B cell (primary cell): ENCODE results near the gene PRKCZ. TPM values are rescaled to one million over a fixed set of nuclear protein-coding genes. Genes with fewer than 3 reads are reported as not detected.

Experiments
- ATAC-seq: fragments of 200-7000 bp; cut with Tn5 transposase; one replicate; pipeline ENCODE4 v1.10.0; 2021; ENCODE audit warnings: low read depth, mild to moderate bottlenecking, moderate number of reproducible peaks, moderate library complexity
- CTCF ChIA-PET: fragments of 350-600 bp; sonication (Branson Sonifier 250); formaldehyde crosslinking; loops from one replicate; lab custom pipeline; 2021; ENCODE audit warnings: antibody characterized with exemption, inconsistent platforms; lab: Charles Lee
- POLR2A ChIA-PET: fragments of 350-600 bp; sonication (Branson Sonifier 250); formaldehyde crosslinking; loops from one replicate; lab custom pipeline; 2021; ENCODE audit warnings: antibody characterized with exemption; lab: Charles Lee
- DNase-seq: peaks from one replicate; pipeline ENCODE4 v3.0.0; 2013
- H2AFZ ChIP-seq: 2 replicates; pipeline ENCODE4 v1.6.1; 2012; ENCODE audit warnings: mild to moderate bottlenecking, low read depth, low read length; ENCODE audit not compliant: insufficient read depth, poor library complexity, severe bottlenecking
- H3K27ac ChIP-seq, 2 donors: 1 replicate in 1 of 2; 2 replicates in 1 of 2; pipeline ENCODE4 v1.5.1; 2012 to 2013; ENCODE audit warnings: low read length in 2 of 2, mild to moderate bottlenecking in 2 of 2, moderate library complexity in 1 of 2
- H3K27me3 ChIP-seq, 4 experiments: fragments of 200-600 bp in 1 of 4; sonication (generic) in 1 of 4; replicated peaks in 1 of 4; 1 replicate in 2 of 4; 2 replicates in 2 of 4; pipeline versions ENCODE4 v1.6.1 to v1.7.0; 2013 to 2016; ENCODE audit warnings: low read length in 3 of 4, mild to moderate bottlenecking in 2 of 4, mixed read lengths in 1 of 4, moderate library complexity in 1 of 4; ENCODE audit not compliant: insufficient read depth in 4 of 4, control insufficient read depth in 3 of 4; ENCODE audit errors: control extremely low read depth in 1 of 4
- H3K36me3 ChIP-seq, 2 experiments: replicated peaks in 1 of 2; 1 replicate in 1 of 2; 2 replicates in 1 of 2; pipeline versions ENCODE4 v1.6.1 to v1.7.1; 2013; ENCODE audit warnings: low read length in 1 of 2; ENCODE audit not compliant: insufficient read depth in 2 of 2, control insufficient read depth in 1 of 2; ENCODE audit errors: control extremely low read depth in 1 of 2, extremely low read depth in 1 of 2
- H3K4me1 ChIP-seq, 2 donors: fragments of 200-600 bp in 1 of 2; sonication (generic) in 1 of 2; 1 replicate in 1 of 2; 2 replicates in 1 of 2; pipeline versions ENCODE4 v1.5.1 to v1.6.1; 2013 to 2017; ENCODE audit warnings: low read length in 2 of 2; ENCODE audit not compliant: control insufficient read depth in 2 of 2, insufficient read depth in 2 of 2
- H3K4me2 ChIP-seq: replicated peaks from 2 replicates; pipeline ENCODE3; 2012; ENCODE audit warnings: mild to moderate bottlenecking, low read depth, low read length; ENCODE audit not compliant: poor library complexity, severe bottlenecking
- H3K4me3 ChIP-seq, 5 experiments: fragments of 200-600 bp in 1 of 5; sonication (generic) in 1 of 5; 1 replicate in 3 of 5; 2 replicates in 2 of 5; pipeline versions ENCODE4 v1.5.1 to v1.7.0; 2011 to 2016; ENCODE audit warnings: low read length in 4 of 5, mild to moderate bottlenecking in 4 of 5, low read depth in 2 of 5, control low read depth in 1 of 5, moderate library complexity in 1 of 5; ENCODE audit not compliant: insufficient read depth in 1 of 5; ENCODE audit errors: control extremely low read depth in 1 of 5, extremely low read depth in 1 of 5
- H3K79me2 ChIP-seq: fragments of 200-600 bp; sonication (generic); one replicate; pipeline ENCODE4 v1.6.0; 2016; ENCODE audit warnings: low read length; ENCODE audit not compliant: control insufficient read depth, insufficient read depth
- H3K9ac ChIP-seq: fragments of 200-600 bp; sonication (generic); 2 replicates; pipeline ENCODE4 v1.6.1; 2017; ENCODE audit warnings: mild to moderate bottlenecking, low read length, moderate library complexity
- H3K9me3 ChIP-seq, 3 donors: one replicate each; pipeline versions ENCODE4 v1.6.1 to v1.7.1; 2013; ENCODE audit warnings: low read length in 2 of 3; ENCODE audit not compliant: control insufficient read depth in 2 of 3, insufficient read depth in 1 of 3; ENCODE audit errors: control extremely low read depth in 1 of 3
- H4K20me1 ChIP-seq: 2 replicates; pipeline ENCODE4 v1.6.0; 2012; ENCODE audit warnings: mild to moderate bottlenecking, low read length; ENCODE audit not compliant: insufficient read depth, control insufficient read depth, poor library complexity, severe bottlenecking
- H3K27ac Mint-ChIP-seq: one replicate; pipeline ENCODE4 v1.8.0; 2021; ENCODE audit warnings: mixed read lengths
- H3K27me3 Mint-ChIP-seq: one replicate; pipeline ENCODE4 v1.8.0; 2021; ENCODE audit warnings: mixed read lengths
- H3K4me1 Mint-ChIP-seq: one replicate; pipeline ENCODE4 v1.8.0; 2021; ENCODE audit warnings: mixed read lengths
- H3K4me3 Mint-ChIP-seq: one replicate; pipeline ENCODE4 v1.8.0; 2021; ENCODE audit warnings: mixed read lengths
- H3K9me3 Mint-ChIP-seq: one replicate; pipeline ENCODE4 v1.8.0; 2022; ENCODE audit warnings: mixed read lengths; ENCODE audit not compliant: insufficient read depth
- CTCF ChIP-seq: fragments of 200-600 bp; IDR thresholded peaks from one replicate; pipeline ENCODE4 v1.8.0; 2022; ENCODE audit warnings: antibody characterized with exemption, mild to moderate bottlenecking
- EZH2 ChIP-seq: IDR thresholded peaks from 2 replicates; pipeline ENCODE4 v1.6.1; 2012; ENCODE audit warnings: borderline replicate concordance, low read depth, mild to moderate bottlenecking, moderate library complexity, low read length; ENCODE audit not compliant: insufficient read depth, poor library complexity, severe bottlenecking
- whole genome bisulfite sequencing: methylation state at CpG from one replicate; pipeline ENCODE4 v1.1.5; 2013; ENCODE audit warnings: missing lambda C conversion rate; ENCODE audit not compliant: insufficient coverage; 5-methylcytosine and 5-hydroxymethylcytosine counted together
- intact Hi-C: fragments of 100-400 bp; cut with micrococcal nuclease; formaldehyde crosslinking; loops from one replicate; pipeline ENCODE4 v1.10.0; 2022
- polyA plus RNA-seq: library from polyadenylated mRNA; depleted of rRNA; stranded (reverse); fragments of >200 nt; gene quantifications from 2 replicates; pipeline ENCODE4 v1.2.3, GENCODE V29; 2012
- total RNA-seq, 2 donors: library from RNA; stranded (reverse); fragments of 120-200 nt in 1 of 2; gene quantifications; 1 replicate in 1 of 2; 2 replicates in 1 of 2; pipeline versions ENCODE4 v1.2.3 to v1.2.4, GENCODE V29; 2013 to 2022

PRKCZ gene
- total and polyA plus RNA-seq, 2 donors (not counting 1 experiment from before 2014, with no cell fraction given) = 17.9 to 53.2 TPM

GRCh38 chr1:2091611-2092604 is 41.7 kb downstream of the PRKCZ start:
- H3K4me1 ChIP-seq = peaks cover 0 to 9% of the 10 kb centered on the region in 2 donors
- CTCF ChIA-PET = interaction anchor here (0.6 to 4.2 kb wide), 10 partner anchors 12 to 1353 kb away, joined by 3 to 51 read pairs (median 4); partner anchors contain the start of gene FAAP20
- H4K20me1 ChIP-seq = peaks cover 27% of the 10 kb centered on the region
- no peaks in the 10 kb centered on the region for H3K36me3 ChIP-seq
- no peaks in the 10 kb centered on the region for H3K27me3 ChIP-seq
- H2AFZ ChIP-seq = no peak overlapping the region
- H3K4me3 ChIP-seq = no peak overlapping the region
- POLR2A ChIA-PET = interaction anchor here (0.8 to 1.2 kb wide), 2 partner anchors 47 to 48 kb away, joined by 3 read pairs; no protein-coding TSS in a partner anchor
- intact Hi-C loops = no loop called here
- H3K27ac Mint-ChIP-seq = no peak overlapping the region
- WGBS = 80% methylated on average over 33 of the region's 48 CpGs
- peaks cover 15% of the 10 kb centered on the region for H3K79me2 ChIP-seq
- peaks cover 0 to 9% (median under 1%) of the 10 kb centered on the region in 3 donors for H3K9me3 ChIP-seq
- H3K4me1 Mint-ChIP-seq = peaks cover 5% of the 10 kb centered on the region
- TF ChIP-seq EZH2 (no peak), CTCF (peak; percentile 71)
- peak; percentile 71 for ATAC-seq
- no peak overlapping the region for H3K9ac ChIP-seq
- H3K9me3 Mint-ChIP-seq = no peaks in the 10 kb centered on the region
- H3K4me2 ChIP-seq = no peak overlapping the region
- DNase-seq = peak; percentile 54
- H3K4me3 Mint-ChIP-seq = no peak overlapping the region
- H3K27ac ChIP-seq = no peak overlapping the region
- H3K27me3 Mint-ChIP-seq = no peaks in the 10 kb centered on the region
